ENCODE data around the gene ZMIZ1. TPM values are rescaled to one million over a fixed set of nuclear protein-coding genes. Genes with fewer than 3 reads are reported as not detected.

ZMIZ1 gene
- total RNA-seq, 1 experiment from 2014 or later: 34.2 TPM

DNA sequence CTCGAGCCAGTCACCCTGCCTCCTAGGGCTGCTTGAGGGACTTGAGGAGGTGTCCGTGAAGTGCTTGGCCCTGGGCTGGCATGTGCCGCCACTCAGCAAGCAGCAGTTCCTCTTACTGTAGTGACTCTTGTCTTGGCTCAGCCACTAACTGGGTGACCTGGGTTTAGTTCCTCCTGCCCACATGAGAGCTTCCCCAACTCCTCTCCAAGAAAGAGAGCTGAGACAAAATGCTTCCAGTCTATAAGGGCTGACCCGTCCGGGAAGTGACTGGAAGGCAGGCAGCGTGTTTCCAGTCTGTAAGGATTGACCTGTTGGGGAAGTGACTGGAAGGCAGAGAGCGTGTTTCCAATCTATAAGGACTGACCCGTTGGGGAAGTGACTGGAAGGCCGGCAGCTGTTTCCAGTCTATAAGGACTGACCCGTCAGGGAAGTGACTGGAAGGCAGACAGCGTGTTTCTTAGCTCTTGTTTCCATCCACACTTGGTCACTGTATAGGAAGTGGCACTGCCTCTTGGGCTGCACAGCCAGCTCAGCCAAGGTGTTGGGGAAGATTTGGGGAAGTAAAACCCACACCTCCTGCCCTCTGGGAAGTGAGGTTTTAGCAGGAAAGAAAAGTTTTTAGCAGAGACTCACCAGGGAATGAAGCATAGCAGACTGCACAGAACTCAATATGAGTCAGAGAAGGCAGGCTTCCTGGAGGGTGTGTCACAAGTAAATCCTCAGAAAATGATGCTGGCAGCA, 225.2 kb downstream of the ZMIZ1 start:
- no peak for ATAC-seq

DNA sequence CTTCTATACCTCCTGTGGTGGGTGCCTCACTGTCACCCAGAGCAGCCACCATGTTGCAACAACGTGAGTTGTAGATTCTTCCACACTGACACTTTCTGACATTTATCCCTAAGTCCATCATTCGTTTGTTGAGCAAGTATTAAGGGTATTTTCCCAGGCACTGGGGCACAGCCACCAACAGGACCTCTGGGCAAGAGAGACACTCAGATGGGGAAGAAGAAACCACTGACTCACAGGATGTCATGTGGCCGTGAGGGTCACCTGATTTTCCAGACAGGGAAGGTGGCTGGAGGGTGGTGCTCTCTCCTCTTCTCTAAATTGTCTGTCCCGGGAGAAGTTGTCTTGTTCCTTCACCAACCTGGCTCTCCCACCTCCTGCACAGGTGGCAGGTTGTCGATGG, 226.8 kb downstream of the ZMIZ1 start:
- no peak for DNase-seq (ENCODE audit: low read depth, low spot score)
- Histone ChIP-seq H3K4me3 (ENCODE audit: low read depth in 2 of 2, low read length in 2 of 2) (no peak overlapping the region), H3K9me3 (ENCODE audit: control insufficient read depth, insufficient read depth, low read depth, low read length) (no peaks in the 10 kb centered on the region), H3K27me3 (ENCODE audit: control insufficient read depth, insufficient read depth, low read length) (no peaks in the 10 kb centered on the region), H3K36me3 (ENCODE audit: control insufficient read depth, insufficient read depth, low read length) (no peaks in the 10 kb centered on the region; the same call in 1 of the 2 replicates), H3K27ac (ENCODE audit: low read length) (no peak overlapping the region), H3K4me1 (ENCODE audit: control insufficient read depth, insufficient read depth, low read length) (no peaks in the 10 kb centered on the region)
- BruUV-seq (replicated peaks): no TSS peak
- in situ Hi-C loops (cut with HindIII; ENCODE audit: low pct_unique_long_range_greater_than_20kb, low sequenced_read_pairs) (no loop called here), intact Hi-C loops (cut with micrococcal nuclease; ENCODE audit: unreplicated experiment) (no loop called here)
- TF ChIP-seq, protein P1, sequence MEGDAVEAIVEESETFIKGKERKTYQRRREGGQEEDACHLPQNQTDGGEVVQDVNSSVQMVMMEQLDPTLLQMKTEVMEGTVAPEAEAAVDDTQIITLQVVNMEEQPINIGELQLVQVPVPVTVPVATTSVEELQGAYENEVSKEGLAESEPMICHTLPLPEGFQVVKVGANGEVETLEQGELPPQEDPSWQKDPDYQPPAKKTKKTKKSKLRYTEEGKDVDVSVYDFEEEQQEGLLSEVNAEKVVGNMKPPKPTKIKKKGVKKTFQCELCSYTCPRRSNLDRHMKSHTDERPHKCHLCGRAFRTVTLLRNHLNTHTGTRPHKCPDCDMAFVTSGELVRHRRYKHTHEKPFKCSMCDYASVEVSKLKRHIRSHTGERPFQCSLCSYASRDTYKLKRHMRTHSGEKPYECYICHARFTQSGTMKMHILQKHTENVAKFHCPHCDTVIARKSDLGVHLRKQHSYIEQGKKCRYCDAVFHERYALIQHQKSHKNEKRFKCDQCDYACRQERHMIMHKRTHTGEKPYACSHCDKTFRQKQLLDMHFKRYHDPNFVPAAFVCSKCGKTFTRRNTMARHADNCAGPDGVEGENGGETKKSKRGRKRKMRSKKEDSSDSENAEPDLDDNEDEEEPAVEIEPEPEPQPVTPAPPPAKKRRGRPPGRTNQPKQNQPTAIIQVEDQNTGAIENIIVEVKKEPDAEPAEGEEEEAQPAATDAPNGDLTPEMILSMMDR (IDR thresholded peaks at IDR 0.05): no peak
- no peak for TF ChIP-seq SIN3A (IDR thresholded peaks at IDR 0.05; ENCODE audit: borderline replicate concordance, insufficient read depth, low read depth, low read length)
- TF ChIP-seq, protein P2, sequence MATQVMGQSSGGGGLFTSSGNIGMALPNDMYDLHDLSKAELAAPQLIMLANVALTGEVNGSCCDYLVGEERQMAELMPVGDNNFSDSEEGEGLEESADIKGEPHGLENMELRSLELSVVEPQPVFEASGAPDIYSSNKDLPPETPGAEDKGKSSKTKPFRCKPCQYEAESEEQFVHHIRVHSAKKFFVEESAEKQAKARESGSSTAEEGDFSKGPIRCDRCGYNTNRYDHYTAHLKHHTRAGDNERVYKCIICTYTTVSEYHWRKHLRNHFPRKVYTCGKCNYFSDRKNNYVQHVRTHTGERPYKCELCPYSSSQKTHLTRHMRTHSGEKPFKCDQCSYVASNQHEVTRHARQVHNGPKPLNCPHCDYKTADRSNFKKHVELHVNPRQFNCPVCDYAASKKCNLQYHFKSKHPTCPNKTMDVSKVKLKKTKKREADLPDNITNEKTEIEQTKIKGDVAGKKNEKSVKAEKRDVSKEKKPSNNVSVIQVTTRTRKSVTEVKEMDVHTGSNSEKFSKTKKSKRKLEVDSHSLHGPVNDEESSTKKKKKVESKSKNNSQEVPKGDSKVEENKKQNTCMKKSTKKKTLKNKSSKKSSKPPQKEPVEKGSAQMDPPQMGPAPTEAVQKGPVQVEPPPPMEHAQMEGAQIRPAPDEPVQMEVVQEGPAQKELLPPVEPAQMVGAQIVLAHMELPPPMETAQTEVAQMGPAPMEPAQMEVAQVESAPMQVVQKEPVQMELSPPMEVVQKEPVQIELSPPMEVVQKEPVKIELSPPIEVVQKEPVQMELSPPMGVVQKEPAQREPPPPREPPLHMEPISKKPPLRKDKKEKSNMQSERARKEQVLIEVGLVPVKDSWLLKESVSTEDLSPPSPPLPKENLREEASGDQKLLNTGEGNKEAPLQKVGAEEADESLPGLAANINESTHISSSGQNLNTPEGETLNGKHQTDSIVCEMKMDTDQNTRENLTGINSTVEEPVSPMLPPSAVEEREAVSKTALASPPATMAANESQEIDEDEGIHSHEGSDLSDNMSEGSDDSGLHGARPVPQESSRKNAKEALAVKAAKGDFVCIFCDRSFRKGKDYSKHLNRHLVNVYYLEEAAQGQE (IDR thresholded peaks at IDR 0.05; ENCODE audit: insufficient read depth in 1 of 2, low read depth in 2 of 2, low read length in 1 of 2): no peak
- no peak for TF ChIP-seq POLR2AphosphoS5 (IDR thresholded peaks at IDR 0.05; ENCODE audit: low read depth, low read length)
- no peak for TF ChIP-seq TCF7L2 (IDR thresholded peaks at IDR 0.05; ENCODE audit: low read depth, low read length)
- CTCF ChIA-PET: no interaction called here
- POLR2A ChIA-PET: no interaction called here
- no peak for ATAC-seq

More for the DNA sequence above, 225.2 kb downstream of the ZMIZ1 start:
- no peak for DNase-seq (ENCODE audit: low read depth, low spot score)
- TF ChIP-seq, protein P2 (IDR thresholded peaks at IDR 0.05; ENCODE audit: insufficient read depth in 1 of 2, low read depth in 2 of 2, low read length in 1 of 2): no peak
- H3K4me1 ChIP-seq (ENCODE audit: control insufficient read depth, insufficient read depth, low read length): no peaks in the 10 kb centered on the region
- no peaks in the 10 kb centered on the region; the same call in 1 of the 2 replicates for H3K36me3 ChIP-seq (ENCODE audit: control insufficient read depth, insufficient read depth, low read length)
- ChIA-PET CTCF (interaction anchor here (0.6 kb wide), 1 partner anchor 227 kb away, joined by 4 read pairs; no protein-coding TSS in a partner anchor), POLR2A (no interaction called here)
- no peaks in the 10 kb centered on the region for H3K9me3 ChIP-seq (ENCODE audit: control insufficient read depth, insufficient read depth, low read depth, low read length)
- in situ Hi-C loops (cut with HindIII; ENCODE audit: low pct_unique_long_range_greater_than_20kb, low sequenced_read_pairs): no loop called here
- H3K27ac ChIP-seq (ENCODE audit: low read length): no peak overlapping the region
- H3K4me3 ChIP-seq (ENCODE audit: low read depth in 2 of 2, low read length in 2 of 2): no peak overlapping the region
- no TSS peak for BruUV-seq (replicated peaks)
- H3K27me3 ChIP-seq (ENCODE audit: control insufficient read depth, insufficient read depth, low read length): no peaks in the 10 kb centered on the region
- intact Hi-C loops (cut with micrococcal nuclease; ENCODE audit: unreplicated experiment): no loop called here
